Uterus (tissue), 4 donors: Measurements from ENCODE around the gene RBM4B. TPM values are rescaled to one million over a fixed set of nuclear protein-coding genes. Genes with fewer than 3 reads are reported as not detected.
A peak's percentile ranks its signal among the peaks of the same experiment; 100 is the strongest.
"Not testable (repeated sequence)": the region's sequence is repeated elsewhere in the genome, so short reads cannot be mapped to it uniquely, and the experiment has no call there.

Experiments used
- DNase-seq, 2 donors: peaks; one replicate each; pipeline ENCODE4 v3.0.0-alpha.2; 2019 to 2020
- H3K27ac ChIP-seq, 2 donors: fragments of 200-600 bp; sonication (generic); 1 replicate in 1 of 2; 2 replicates in 1 of 2; pipeline ENCODE4 v1.5.1; 2016 to 2018
- H3K27me3 ChIP-seq, 2 donors: fragments of 200-600 bp; sonication (generic); one replicate each; pipeline ENCODE4 v1.5.1; 2018 to 2019; ENCODE audit warnings: control low read depth in 1 of 2
- H3K36me3 ChIP-seq, 2 donors: fragments of 200-600 bp; sonication (generic); one replicate each; pipeline ENCODE4 v1.5.1; 2019; ENCODE audit warnings: control low read depth in 1 of 2
- H3K4me1 ChIP-seq, 2 donors: fragments of 200-600 bp; sonication (generic); one replicate each; pipeline ENCODE4 v1.5.1; 2018 to 2019; ENCODE audit warnings: control low read depth in 1 of 2
- H3K4me3 ChIP-seq, 2 donors: fragments of 200-600 bp; sonication (generic); 1 replicate in 1 of 2; 2 replicates in 1 of 2; pipeline ENCODE4 v1.5.1; 2018 to 2019; ENCODE audit warnings: mild to moderate bottlenecking in 1 of 2
- H3K9me3 ChIP-seq, 2 donors: fragments of 200-600 bp; sonication (generic); one replicate each; pipeline ENCODE4 v1.5.1; 2019; ENCODE audit warnings: control low read depth in 1 of 2
- POLR2A ChIP-seq, 2 donors: fragments of 450-650 bp; IDR thresholded peaks; one replicate each; pipeline ENCODE4 v1.6.1; 2016; ENCODE audit warnings: antibody characterized with exemption in 2 of 2, mild to moderate bottlenecking in 1 of 2, moderate library complexity in 1 of 2
- intact Hi-C: fragments of 100-400 bp; cut with DNase I; formaldehyde crosslinking; loops from one replicate; pipeline ENCODE4 v1.15.1; 2023; ENCODE audit warnings: low total_unique reads
- total RNA-seq, 4 donors: library from RNA; depleted of rRNA in 3 of 4; stranded (reverse); fragments of >200 nt in 3 of 4; gene quantifications; one replicate each; pipeline versions ENCODE4 v1.1.0 to v1.2.4, GENCODE V29; 2014 to 2023
- TF ChIP-seq, protein P1 (sequence below), 4 experiments: fragments of 200-600 bp in 2 of 4; fragments of 450-650 bp in 2 of 4; sonication (generic) in 2 of 4; IDR thresholded peaks; one replicate each; pipeline ENCODE4 v1.5.1; 2016 to 2019; ENCODE audit warnings: antibody characterized with exemption in 4 of 4, mild to moderate bottlenecking in 2 of 4, moderate library complexity in 1 of 4
- donor health status: DM: yes; HTN: yes; CAD: no.

The RBM4B gene, protein sequence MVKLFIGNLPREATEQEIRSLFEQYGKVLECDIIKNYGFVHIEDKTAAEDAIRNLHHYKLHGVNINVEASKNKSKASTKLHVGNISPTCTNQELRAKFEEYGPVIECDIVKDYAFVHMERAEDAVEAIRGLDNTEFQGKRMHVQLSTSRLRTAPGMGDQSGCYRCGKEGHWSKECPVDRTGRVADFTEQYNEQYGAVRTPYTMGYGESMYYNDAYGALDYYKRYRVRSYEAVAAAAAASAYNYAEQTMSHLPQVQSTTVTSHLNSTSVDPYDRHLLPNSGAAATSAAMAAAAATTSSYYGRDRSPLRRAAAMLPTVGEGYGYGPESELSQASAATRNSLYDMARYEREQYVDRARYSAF
- total RNA-seq, result 10 to 100 TPM in 3 of 4 donors, 1 to 10 TPM in 1; 5.0 to 60.3 (median 20.1) TPM

DNA sequence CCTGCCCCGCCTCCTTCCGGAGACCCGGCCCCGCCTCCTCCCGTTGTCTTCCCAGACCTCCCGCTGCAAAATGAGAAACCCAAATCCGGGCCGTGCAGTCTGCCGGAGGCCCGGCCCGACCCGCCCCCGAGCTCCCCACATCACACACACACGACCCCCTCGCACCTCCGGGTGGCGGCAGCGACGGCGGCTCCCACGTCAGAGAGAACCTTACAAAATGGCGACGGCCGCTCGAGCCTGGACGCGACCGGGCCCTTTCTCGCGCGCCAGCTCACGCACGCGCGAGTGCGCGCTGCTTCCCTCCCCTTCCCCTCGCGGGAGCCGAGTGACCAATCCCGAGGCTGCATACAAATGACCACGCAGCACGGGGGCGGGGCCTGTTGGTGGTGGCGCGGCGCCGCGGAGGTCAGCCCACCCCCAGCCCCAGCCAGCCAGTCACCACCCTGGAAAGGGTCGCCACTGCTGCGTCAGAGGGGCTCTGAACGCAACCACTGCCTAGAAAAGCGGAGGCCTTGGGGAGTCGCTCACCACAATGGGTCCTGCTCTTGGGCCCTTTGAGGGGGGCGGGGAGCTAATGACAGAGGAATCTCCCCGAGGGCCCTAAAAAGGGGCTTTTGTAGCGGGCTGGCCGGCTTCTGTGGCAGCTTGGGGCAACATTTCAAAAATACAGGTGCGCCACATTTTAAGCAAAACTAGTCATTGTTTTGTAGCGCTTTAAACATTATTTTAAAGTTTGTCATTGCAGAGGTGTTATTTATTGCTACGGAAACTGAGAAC lies at the start of gene RBM4B:
RBM4B (minus strand) TSS at position 289 of the 777 bp plus-strand sequence. CDS start 808 bp downstream, outside the sequence.
- H3K27ac ChIP-seq, result peak within 1 kb of the TSS; percentile 95
- peak; percentile 55 to 84 for TF ChIP-seq POLR2A (IDR thresholded peaks at IDR 0.05)
- TF ChIP-seq, protein P1, sequence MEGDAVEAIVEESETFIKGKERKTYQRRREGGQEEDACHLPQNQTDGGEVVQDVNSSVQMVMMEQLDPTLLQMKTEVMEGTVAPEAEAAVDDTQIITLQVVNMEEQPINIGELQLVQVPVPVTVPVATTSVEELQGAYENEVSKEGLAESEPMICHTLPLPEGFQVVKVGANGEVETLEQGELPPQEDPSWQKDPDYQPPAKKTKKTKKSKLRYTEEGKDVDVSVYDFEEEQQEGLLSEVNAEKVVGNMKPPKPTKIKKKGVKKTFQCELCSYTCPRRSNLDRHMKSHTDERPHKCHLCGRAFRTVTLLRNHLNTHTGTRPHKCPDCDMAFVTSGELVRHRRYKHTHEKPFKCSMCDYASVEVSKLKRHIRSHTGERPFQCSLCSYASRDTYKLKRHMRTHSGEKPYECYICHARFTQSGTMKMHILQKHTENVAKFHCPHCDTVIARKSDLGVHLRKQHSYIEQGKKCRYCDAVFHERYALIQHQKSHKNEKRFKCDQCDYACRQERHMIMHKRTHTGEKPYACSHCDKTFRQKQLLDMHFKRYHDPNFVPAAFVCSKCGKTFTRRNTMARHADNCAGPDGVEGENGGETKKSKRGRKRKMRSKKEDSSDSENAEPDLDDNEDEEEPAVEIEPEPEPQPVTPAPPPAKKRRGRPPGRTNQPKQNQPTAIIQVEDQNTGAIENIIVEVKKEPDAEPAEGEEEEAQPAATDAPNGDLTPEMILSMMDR (IDR thresholded peaks at IDR 0.05), result no peak
- H3K27me3 ChIP-seq, result no peaks in the 10 kb centered on the region
- peak within 1 kb of the TSS; percentile 82 to 83 for H3K4me3 ChIP-seq
- H3K36me3 ChIP-seq, result no peaks in the 10 kb centered on the region
- no peaks in the 10 kb centered on the region for H3K4me1 ChIP-seq
- intact Hi-C loops, result loop anchor here (2.0 kb wide), 1 partner anchor 99 kb away; no protein-coding TSS in a partner anchor
- H3K9me3 ChIP-seq, result no peaks in the 10 kb centered on the region
- DNase-seq, result peak; percentile 96

DNA sequence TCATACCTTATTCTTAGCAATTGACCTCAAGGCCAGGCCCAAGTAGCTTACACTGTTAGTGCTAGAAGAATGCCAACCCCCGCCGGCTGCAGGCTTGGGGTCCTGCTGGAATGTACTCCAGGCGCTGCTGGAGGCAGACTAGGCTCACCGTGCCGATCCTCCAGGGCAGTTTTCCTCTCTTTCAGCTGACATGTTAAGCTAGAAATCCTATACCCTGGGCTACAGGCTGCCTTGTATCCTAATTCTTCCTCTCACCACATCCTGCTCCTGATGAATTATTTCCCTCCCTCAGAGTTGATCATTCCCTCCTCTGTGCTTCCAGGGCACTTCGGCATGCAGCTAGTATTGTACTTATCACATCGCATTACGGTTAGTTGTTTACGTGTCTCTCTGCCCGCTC lies 48.0 kb upstream of the RBM4B start:
- no peaks in the 10 kb centered on the region for H3K4me1 ChIP-seq
- no peaks in the 10 kb centered on the region for H3K27me3 ChIP-seq
- no peak for DNase-seq
- intact Hi-C loops, result no loop called here
- no peak overlapping the region for H3K27ac ChIP-seq
- no peak overlapping the region for H3K4me3 ChIP-seq
- TF ChIP-seq, protein P1 (IDR thresholded peaks at IDR 0.05), result no peak
- no peak for TF ChIP-seq POLR2A (IDR thresholded peaks at IDR 0.05)
- no peaks in the 10 kb centered on the region for H3K9me3 ChIP-seq
- no peaks in the 10 kb centered on the region for H3K36me3 ChIP-seq

DNA sequence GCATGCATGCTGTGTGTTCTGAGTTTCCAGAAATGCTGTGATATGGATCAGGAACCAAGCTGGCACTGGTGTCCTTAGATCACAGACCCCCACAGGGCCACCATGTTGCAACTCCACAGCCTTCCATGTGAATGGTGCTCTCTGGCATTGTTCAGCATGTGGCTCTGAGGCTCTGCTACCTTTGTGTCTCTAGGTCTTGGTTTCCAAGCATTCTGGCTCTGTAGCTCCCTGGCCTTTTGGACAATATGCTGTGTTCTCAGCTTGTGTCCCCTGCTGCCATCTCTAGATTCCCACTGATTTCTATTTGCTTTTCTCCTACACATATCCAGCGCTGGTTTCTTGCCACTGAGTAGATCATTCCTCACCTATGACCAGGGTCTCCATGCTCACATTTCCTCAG lies 47.4 kb upstream of the RBM4B start:
- DNase-seq, result no peak
- no peak overlapping the region for H3K27ac ChIP-seq
- intact Hi-C loops, result no loop called here
- no peaks in the 10 kb centered on the region for H3K27me3 ChIP-seq
- H3K4me1 ChIP-seq, result no peaks in the 10 kb centered on the region
- H3K36me3 ChIP-seq, result no peaks in the 10 kb centered on the region
- no peak overlapping the region for H3K4me3 ChIP-seq
- no peaks in the 10 kb centered on the region for H3K9me3 ChIP-seq
- TF ChIP-seq, protein P1 (IDR thresholded peaks at IDR 0.05), result no peak
- TF ChIP-seq POLR2A (IDR thresholded peaks at IDR 0.05), result no peak

DNA sequence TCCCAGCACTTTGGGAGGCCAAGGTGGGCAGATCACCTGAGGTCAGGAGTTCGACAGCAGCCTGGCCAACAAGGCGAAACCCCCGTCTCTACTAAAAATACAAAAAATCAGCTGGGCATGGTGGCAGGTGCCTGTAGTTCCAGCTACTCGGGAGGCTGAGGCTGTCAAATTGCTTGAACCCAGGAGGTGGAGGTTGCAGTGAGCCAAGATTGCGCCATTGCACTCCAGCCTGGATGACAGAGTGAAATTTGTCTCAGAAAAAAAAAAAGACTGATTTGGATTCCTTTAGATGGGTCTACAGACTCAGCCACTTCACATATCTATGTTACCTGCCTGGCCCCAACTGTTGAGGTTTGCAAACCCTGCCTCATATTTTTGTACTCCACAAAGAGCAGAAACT lies 46.5 kb upstream of the RBM4B start:
- H3K27me3 ChIP-seq, DNase-seq, H3K9me3 ChIP-seq, H3K36me3 ChIP-seq, H3K4me1 ChIP-seq, intact Hi-C loops, H3K4me3 ChIP-seq, H3K27ac ChIP-seq: not testable (repeated sequence)

DNA sequence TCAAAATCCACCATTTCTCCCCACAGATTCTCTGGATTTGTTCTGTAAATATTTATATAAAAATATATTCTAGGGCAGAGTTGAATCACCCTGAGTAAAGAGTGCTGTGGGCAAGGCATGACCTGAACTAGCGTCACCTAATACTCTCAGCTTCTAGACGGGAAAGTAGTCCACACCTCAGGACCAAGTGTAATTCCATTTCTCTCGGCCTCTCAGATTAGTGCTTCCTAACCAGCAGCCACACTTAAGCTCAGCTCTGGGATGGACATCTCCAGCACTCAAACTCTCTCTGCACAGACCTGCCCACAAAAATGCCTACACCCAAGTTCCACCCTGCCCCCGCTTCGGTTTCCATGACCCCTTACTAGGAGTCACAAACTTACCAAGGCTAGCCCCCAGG lies 46.0 kb upstream of the RBM4B start:
- no peak overlapping the region for H3K4me3 ChIP-seq
- no peaks in the 10 kb centered on the region for H3K4me1 ChIP-seq
- no peak overlapping the region for H3K27ac ChIP-seq
- no peak for DNase-seq
- intact Hi-C loops, result no loop called here
- no peaks in the 10 kb centered on the region for H3K36me3 ChIP-seq
- TF ChIP-seq, protein P1 (IDR thresholded peaks at IDR 0.05), result no peak
- no peak for TF ChIP-seq POLR2A (IDR thresholded peaks at IDR 0.05)
- H3K9me3 ChIP-seq, result no peaks in the 10 kb centered on the region
- H3K27me3 ChIP-seq, result no peaks in the 10 kb centered on the region
